Tongue (tissue), 2 donors: ENCODE results near the gene ICA1. TPM values are rescaled to one million over a fixed set of nuclear protein-coding genes. Genes with fewer than 3 reads are reported as not detected.
"Not testable (repeated sequence)": the region's sequence is repeated elsewhere in the genome, so short reads cannot be mapped to it uniquely, and the experiment has no call there.

Source experiments
- DNase-seq: peaks from one replicate; pipeline ENCODE4 v3.0.0-alpha.2; 2015
- total RNA-seq: library from RNA; depleted of rRNA; stranded (reverse); fragments of >200 nt; gene quantifications from one replicate; pipeline ENCODE4 v1.2.3, GENCODE V29; 2014

Gene ICA1
- total RNA-seq, 1 donor from 2014 or later, result 4.6 TPM

DNA sequence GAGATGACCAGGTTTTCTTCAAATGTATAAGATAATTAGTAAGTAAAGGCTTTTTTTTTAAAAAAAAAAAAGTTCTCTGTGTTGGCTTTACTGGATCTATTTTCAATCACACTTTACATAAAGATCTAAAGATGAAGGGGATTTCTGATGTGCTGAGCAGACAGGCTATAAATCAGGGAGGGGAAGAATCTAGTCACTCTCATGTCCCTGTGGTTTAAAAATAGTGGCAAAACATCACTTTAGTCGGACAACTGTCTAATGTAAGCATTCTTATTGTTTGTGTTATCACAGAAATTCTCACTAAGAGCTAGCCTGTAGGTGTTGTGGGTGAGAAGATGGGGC is 132.7 kb downstream of the ICA1 start:
- DNase-seq, result no peak

DNA sequence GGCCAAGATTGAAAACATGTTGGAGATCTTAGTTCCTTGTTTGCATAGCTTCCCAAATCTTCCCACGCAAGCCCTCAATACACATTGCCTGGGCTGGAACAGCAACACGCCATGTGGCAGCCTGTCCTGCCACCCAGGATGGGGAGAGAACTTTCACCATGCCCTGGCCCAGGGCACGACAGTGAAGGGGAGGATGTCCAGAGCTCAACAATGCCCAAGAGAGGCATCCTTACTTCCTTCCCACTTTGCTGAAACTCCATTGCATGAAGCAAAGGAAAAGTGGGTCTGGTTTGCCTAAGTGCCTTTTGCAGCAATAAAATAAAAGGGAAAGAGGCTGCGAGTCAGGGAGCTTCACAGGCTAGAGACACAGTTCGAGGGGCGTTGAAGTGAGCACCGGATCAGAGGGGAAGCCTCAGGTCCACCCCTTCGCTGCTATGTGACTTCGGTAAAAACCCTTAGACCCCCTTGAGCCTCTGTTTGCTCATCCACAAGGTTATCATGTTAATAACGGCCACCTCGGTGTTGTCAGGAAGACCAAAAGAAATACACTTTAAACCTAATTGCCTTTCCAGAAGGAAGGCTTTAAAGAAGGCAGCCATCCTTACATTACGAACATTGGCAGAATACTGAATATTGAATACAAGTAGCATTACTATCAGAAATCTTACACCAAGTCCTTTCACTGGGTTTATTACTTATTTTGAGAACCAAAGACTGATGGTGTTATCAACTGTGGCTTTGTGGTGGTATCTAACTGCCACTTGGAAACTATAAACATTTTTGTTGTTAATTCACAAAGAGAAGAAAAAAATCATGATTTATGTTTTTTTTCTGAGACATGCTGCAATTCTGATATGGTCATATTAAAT is 133.3 kb downstream of the ICA1 start:
- no peak for DNase-seq

DNA sequence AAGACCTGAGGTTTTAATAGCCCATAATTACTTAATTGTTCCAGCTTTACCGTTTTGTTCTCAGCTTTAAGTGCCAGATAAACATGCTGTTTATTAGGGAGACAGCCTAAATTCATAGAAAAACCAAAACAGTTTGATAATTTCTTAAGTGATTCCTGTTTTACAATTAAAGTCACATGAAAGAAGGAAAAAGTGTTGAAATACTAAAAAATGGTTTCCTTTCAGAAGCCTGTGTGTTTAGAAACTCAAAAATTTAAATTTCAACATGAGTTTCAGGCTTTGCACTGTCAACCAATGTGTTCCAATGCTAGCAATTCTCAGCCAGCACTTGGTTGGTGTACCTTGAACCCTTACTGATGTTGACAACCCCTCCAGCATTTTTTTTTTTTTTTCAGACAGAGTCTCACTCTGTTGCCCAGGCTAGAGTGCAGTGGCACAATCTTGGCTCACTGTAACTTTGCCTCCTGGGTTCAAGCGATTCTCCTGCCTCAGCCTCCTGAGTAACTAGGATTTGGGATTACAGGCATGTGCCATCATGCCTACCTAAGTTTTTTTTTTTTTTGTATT is 135.3 kb downstream of the ICA1 start:
- no peak for DNase-seq

DNA sequence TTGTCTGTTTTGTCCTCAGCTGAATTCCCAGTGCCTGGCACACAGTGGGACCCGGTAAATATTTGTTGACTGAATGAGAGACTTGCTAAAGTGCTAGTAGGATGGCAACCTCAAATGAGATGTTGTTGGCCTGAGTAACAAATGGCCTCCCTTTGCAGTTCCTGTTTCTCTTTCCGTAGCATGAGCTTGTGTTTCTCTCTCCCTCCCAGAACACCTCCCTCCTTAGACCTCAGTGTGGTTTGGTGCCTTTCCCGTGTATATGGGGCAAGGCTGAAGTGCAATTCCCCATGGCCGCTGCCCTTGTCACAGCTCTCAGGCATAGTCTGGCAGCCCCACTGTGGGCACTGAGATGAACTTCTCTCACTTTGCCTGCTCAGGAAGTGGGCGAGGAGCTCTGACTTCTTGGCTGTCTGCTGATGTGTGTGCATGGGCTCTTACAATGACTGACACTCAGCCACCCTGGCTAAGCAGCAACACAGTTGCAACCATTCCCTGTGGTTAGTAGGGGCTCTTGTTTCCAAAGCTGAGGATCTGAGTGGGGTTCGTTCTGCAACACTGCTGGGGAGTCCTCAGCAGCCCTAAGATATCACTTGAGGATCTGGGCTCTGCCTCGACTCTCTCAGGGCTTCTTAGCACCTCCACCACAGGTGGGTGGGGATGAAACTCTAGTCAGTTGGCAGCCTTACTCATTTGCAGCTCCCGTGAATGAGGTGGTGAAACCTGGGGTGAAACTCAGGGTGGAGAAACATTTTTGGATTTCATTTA is 136.1 kb downstream of the ICA1 start:
- DNase-seq, result no peak

DNA sequence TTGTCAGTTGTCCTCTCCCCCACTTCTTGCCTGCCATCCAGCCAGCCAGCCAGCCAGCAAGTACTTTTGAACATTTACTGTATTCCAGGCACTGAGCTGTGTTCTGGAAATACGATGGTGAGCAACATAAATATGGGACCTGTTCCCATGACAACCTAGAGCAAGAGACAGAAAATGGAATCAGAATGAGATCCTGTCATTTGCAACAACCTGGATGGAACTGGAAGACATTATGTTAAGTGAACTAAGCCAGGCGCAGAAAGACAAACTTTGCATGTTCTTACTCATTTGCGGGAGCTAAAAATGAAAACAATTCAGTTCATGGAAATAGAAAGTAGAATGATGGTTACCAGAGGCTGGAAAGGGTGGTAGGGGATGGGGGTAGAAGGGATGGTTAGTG is 140.7 kb downstream of the ICA1 start:
- peak; percentile 36 for DNase-seq

DNA sequence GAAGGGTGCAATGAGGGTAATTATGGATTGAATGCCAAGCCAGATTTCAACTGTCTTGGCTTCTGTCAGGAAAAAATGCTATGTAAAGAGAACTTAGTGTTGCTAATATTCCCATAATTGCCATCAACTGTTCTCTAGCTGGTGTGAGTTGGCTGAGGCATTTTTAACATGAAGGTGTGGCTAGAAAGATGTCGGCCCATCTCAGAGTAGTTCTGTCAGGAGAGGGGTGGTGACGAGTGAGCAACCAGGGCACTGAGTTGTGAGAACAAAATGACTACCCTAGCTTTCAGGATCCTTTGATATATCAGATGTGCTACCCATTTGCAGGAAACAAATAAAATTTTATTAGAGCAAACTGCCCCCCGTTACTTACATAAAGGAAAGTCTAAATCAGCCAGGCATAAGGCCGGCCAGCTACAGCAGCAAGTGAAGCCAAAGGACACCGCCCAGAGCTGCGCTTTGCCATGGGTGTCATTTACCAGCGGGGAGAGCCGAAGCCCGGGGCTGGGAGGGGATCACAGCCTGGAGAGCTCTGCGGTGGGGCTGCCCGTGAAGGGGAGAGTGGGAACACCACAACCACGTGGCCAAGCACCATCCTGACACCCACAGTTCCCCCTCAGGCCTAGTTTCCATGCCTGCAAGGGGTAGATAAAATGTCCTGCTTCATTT is 141.4 kb downstream of the ICA1 start:
- no peak for DNase-seq

DNA sequence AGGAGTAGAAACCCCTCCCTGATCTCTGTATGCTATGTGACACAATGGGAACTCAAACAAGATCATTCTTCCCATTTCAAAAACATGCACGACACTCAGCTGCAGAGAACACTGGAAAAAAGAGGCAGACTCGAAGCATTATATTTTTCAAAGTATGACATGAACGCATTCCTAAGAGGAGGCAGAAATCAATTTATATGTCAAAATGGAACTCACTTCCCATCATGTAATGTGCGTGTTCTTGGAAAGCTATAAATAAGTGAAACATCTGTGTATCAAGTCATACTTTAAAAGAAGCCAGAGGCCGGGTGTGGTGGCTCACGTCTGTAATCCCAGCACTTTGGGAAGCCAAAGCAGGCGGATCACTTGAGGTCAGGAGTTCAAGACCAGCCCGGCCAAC is 142.7 kb downstream of the ICA1 start:
- peak; percentile 46 for DNase-seq

DNA sequence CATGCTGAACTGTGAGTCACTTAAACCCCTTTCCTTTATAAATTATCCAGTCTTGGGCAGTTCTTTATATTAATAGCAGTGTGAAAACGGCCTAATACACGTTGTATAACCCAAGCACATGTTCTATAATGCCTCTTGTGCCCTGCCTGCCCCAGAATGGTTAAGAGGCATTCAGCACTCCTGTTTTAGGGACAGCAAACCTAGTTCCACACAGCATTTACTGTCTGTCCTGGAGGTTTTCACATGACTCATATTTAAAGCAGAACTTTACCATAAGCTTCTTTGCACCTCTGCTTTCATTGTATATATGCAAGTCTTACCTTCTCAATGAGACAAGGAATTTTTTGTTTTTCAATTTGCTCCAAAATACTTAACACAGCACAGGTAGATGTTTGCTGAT is 144.8 kb downstream of the ICA1 start:
- no peak for DNase-seq

DNA sequence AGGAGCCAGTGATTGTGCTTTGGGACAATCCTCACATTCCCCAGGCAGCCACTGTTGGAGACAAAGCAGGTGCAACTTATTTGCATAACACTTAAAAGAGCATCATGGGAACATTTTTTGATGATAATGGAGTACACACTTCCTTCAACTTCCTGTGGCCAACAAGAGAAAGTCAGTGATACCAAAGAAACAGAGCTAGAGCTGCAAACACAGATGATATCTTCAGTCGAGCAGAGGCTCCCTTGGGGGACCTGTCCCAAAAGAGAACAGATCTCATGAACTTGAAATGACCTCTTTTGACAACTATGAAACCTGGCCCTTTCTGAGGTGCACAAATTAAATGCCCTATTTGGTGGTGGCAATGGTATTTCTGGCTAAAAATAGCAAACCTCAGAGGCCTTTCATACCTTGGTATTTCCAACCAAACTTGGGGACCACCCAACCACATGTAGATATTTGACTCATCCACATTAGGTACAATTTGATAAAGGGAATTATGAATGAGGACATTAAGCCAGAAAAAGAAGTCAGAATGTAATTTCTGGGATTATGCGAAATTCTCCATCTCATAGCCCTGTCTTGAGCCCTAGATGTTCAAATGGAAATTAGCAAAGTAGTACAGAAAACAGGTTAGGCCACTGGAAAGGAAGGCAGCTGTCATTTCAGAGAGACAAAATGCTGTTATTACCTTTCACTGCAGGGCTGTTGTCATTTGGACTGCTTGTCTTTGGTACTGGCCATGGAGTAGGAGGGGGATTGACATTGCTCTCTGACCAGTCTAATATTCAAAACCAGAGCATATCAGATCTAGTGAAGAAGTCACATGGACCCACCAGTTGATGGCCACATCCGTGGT is 146.2 kb downstream of the ICA1 start:
- no peak for DNase-seq

DNA sequence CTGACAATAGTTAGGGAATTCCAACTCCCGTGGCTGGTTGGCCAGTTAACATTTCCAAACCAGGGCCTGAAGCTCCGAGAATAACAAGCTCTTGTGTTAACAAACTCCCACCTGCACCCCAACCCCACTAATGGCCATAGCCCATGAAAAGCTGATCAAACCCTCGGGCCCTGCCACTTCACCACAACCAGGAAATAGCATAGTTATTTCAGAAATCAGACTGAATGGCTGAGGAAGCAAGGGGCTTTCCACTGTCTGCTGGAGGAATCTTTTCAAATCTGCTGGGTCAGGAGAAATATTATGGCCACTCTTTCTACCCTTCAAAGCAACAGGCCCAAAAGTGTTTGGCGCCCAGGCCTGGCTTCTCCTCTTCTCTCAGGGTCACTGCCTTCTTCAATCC is 147.8 kb downstream of the ICA1 start:
- no peak for DNase-seq

DNA sequence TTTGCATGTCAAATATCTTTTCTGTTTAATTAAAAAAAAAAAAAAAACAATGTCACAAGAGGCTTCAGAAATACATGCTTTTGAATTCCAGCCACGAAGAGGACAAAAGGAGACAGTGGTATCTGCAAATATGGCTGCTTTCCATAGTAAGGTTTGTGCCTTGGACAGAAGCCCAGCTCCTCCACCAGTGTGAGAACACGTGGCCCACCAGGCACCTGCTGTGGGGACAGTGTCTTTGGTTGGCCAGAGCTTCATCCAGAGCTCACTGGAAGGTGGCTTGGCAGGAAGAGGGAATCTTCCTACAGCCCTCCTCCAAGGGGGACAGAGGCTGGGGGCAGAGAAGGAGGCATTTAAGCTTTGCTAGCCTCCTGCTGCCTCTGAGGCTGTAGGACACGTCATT is 148.8 kb downstream of the ICA1 start:
- no peak for DNase-seq

DNA sequence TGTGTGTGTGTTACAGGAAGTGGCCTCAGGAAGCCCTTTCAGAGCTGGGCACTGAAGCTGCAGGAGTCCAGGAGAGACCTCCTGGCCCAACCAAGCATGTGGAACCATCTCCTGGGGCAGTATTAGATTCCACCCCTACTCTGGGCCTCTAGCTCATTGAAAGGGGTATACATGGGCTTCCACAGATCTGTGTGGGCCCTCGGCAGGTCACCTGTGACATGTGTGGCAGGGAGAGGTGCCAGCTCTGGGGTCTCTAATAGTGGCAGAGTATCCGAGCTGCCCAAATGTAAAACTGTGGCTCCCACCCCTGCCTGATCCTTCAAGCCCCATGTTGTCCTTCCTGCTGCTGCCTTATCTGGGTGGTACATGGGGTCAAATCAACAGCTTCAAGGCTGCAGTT is 149.3 kb downstream of the ICA1 start:
- DNase-seq, result no peak

DNA sequence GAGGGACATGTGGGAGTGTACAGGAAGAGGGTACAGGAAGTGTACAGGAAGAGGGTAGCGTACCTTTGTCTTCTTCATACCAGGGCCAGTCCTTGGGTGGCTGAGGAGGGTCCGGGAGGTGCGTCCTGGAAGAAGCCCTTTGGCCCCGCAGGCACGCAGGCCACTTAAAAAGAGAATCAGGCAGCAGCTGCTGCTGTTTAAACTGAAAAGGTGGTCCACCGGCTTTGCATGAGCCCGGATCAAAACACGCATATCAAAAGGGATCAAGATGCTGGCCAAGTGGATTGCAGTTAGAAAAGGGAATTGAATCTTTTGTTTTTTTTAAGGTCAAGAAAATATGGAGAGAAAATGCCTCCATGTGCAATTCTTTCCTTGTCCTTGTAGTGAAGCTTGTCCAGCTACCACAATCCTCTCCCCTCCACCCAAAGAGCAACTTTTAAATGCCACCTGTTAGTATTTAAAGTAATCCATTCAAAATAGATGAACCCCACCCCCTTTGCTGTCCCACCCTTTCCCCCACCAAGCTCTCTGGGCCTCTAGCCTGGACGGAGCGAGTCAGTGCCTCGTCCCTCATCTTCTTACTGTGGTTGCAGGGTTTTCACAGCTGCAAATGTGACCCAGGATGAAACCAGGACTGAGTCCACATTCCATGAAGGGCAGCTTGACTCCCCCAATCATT is 150.5 kb downstream of the ICA1 start:
- no peak for DNase-seq

DNA sequence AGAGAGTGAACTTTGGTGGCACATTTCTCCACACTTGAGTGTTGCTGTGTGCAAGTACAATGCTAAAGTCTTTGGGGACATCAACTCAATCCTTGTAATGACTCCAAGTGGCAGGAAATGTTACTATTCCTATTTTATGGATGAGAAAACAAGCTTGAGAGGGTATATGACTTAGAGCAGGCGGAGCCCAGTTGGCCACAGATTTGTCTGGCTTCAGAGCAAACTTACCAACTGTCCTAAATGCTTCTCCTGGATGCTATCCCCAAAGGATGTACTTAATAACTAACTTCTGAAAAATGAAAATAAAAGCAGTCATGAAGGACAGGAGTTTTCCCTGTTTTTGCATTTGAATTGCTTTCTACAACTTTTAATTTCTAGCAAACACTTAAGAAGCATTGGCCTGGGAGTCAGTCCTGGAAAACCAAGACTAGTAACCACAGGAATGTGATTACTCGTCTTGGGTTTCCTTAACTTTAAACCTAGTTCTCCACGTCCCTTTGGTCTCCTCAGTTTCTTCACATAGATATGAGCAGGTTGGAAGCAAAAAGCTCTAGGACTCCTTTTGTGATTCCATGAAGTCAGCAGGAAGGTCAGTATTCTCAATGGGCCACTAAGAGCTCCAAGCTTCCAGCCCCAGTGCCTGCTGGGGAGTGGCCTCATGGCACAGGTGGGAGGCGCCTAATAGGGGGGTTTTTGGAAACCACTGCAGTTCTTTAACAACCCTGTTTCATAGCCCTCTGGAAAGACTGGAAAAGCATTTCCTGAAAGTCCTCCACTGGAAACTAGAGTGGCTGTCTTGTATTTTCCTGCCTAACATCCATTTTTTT is 152.6 kb downstream of the ICA1 start:
- DNase-seq, result no peak

DNA sequence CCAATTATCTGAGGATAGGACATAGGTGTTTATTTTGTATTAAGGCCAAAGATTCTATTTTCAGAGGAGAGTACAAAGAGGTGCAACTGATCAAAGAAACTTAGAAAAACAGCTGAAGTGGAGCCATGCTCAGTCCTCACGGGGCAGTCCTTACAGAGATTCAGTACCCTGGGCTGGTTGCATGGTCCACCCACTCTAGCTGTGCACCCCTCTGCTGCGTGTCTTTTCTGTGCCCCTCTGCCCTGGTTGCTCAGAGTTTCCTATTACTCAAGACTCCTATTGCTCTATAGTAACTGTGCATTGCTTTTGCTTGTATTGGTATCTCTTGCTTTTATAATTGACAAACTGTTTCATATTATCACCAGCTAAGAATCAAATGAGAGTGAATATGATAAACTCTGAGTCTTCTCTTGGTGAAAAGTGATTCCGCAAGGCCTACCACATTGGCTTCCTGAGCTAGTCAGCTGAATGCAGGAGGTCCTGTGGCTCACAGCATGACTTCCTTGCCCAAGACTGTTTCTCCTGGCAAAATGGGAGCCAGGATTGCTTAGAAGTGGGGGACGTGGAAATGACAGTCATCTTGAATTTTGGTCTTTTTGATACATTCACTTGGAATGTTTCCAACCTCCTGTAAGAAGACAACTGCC is 156.4 kb downstream of the ICA1 start:
- no peak for DNase-seq

DNA sequence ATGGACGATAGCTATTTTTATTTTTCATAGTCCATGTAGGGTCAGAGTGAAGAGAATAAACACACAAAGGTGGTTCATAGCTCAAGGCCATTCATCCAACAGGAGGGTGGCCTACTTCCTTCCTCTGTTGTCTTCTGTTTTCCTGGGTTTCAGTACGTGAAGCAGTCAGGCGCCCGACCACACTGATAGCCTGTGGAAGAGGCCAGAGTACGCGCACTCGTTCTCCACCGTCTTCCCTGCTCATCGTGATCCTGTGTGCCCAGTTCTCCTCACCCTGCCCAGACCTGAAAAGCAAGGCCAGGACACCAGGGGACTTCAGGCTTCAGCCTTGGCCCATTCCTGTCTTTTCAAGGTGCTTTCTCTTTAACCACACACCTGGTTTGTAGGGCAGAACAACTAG is 158.7 kb downstream of the ICA1 start:
- DNase-seq, result no peak

DNA sequence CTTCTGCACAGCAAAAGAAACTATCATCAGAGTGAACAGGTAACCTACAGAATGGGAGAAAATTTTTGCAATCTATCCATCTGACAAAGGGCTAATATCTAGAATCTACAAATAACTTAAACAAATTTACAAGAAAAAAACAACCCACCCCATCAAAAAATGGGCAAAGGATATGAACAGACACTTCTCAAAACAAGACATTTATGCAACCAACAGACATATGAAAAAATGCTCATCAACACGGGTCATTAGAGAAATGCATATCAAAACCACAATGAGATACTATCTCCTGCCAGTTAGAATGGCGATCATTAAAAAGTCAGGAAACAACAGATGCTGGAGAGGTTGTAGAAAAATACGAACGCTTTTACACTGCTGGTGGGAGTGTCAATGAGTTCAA is 160.7 kb downstream of the ICA1 start:
- not testable (repeated sequence) for DNase-seq

DNA sequence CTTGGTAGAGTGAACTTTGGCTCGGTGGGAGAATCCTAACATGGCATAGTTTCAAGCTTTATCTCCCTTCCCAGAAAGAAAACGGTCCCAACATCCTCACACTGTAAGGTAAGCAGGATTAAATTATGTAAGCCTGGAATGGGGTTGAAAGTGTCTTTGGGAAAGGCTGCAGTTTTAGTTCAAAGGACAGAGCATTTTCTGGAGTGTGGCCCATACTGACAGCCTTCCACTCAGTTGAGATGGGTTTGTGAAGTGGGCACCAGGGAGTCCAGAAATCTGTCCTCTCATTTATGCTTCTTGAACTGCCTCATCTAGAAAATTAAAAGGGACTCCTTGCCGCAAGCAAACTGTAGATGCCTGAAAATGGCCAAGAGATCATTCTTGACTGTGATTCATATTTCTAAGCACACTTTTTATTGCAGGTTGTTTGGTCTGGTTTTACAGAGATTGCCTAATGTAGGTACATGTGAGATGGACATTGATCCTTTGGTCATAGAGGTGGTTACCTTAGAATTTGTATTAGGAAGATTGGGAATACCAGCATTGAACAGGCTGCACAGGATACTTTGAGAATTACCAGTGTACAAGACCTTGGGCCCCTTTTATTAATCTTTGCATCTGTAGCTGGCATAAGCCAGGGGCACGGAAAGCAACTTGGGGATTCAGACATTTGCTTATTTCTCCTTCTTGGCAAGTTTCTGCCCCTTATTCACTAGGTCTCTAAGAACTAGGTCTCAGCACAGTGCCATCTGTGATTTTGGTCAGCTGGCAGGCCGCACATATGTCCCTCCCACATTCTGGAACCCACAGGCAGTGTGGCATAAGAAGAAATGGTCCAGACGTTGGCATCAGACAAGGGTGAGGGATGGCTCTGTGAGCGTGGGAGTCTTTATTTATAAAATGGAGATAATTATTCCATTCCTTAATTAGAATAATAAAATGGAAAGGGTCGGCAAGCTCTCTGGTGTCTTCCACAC is 167.5 kb downstream of the ICA1 start:
- no peak for DNase-seq

DNA sequence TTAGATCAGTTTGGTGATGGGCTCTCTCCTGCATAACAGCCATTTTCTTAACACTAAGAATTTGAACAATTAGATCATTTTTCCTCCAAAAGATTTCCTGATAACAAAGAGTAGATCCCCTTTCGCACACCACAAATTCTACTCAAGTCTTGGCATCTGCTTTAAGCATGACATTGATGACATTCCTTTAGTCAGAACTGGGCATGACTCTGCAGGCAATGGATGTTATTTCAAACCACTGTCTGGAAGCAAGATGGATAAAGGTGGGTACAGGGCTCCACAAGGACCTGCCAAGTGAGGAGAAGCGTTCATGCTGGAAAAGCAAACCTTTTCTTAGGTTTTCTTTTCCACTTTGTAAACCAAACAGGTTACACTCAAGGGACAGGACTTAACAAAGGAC is 169.8 kb downstream of the ICA1 start:
- DNase-seq, result no peak
